Activated CD4-positive, alpha-beta T cell treated with anti-CD3 and anti-CD28 coated beads, Interleukin-2, amount 10 ng/mL, durations not matched to agents 7 days and 5 days (primary cell): ENCODE results near the gene CGNL1. TPM values are rescaled to one million over a fixed set of nuclear protein-coding genes. Genes with fewer than 3 reads are reported as not detected.

ENCODE experiments used
- CTCF ChIA-PET: fragments of 350-600 bp; sonication (Branson Sonifier 250); formaldehyde crosslinking; loops from one replicate; lab custom pipeline; 2021; ENCODE audit warnings: antibody characterized with exemption; lab: Charles Lee
- POLR2A ChIA-PET: fragments of 350-600 bp; sonication (Branson Sonifier 250); formaldehyde crosslinking; loops from one replicate; lab custom pipeline; 2021; ENCODE audit warnings: antibody characterized with exemption; lab: Charles Lee
- DNase-seq: peaks from one replicate; pipeline ENCODE4 v3.0.0-alpha.2; 2020
- H3K27ac Mint-ChIP-seq: one replicate; pipeline ENCODE4 v1.8.0; 2021; ENCODE audit warnings: mild to moderate bottlenecking, moderate library complexity, mixed read lengths
- H3K27me3 Mint-ChIP-seq: one replicate; pipeline ENCODE4 v1.8.0; 2021; ENCODE audit warnings: mixed read lengths
- H3K36me3 Mint-ChIP-seq: one replicate; pipeline ENCODE4 v1.8.0; 2021; ENCODE audit warnings: low read depth, mixed read lengths
- H3K4me1 Mint-ChIP-seq: one replicate; pipeline ENCODE4 v1.8.0; 2021; ENCODE audit warnings: mixed read lengths
- H3K4me3 Mint-ChIP-seq: one replicate; pipeline ENCODE4 v1.8.0; 2021; ENCODE audit warnings: mild to moderate bottlenecking, moderate library complexity, mixed read lengths
- H3K9me3 Mint-ChIP-seq: one replicate; pipeline ENCODE4 v1.8.0; 2021; ENCODE audit warnings: mixed read lengths
- total RNA-seq, 2 experiments: library from RNA; stranded (reverse); gene quantifications; one replicate each; pipeline ENCODE4 v1.2.3, GENCODE V29; 2021

CGNL1 gene
- total RNA-seq, 2 experiments from 2014 or later: not detected

DNA sequence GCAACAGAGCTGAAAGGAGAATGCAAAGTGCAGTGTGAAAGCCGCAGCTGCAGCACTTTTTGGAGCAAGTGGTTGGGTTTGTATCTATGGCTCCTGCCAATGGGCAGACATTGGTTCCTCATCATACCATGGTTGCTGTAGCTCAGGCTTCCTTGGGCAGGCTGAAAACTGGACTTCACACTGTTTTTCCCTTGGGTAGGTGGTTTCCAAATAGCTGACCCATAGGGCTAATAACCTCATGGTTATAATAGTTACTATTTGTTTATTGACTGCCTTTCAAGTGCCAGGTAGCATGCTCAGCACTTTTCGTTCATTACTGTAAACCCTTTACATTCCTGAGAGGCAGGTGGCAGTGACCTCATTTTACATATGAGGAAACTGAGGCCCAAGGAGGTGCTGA, 4.5 kb downstream of the CGNL1 start:
- Mint-ChIP-seq H3K4me1 (peaks cover 7% of the 10 kb centered on the region), H3K36me3 (peaks cover 2% of the 10 kb centered on the region), H3K4me3 (no peak overlapping the region), H3K9me3 (no peaks in the 10 kb centered on the region), H3K27ac (no peak overlapping the region), H3K27me3 (peaks cover 30% of the 10 kb centered on the region)
- ChIA-PET CTCF (no interaction called here), POLR2A (no interaction called here)
- DNase-seq: no peak

DNA sequence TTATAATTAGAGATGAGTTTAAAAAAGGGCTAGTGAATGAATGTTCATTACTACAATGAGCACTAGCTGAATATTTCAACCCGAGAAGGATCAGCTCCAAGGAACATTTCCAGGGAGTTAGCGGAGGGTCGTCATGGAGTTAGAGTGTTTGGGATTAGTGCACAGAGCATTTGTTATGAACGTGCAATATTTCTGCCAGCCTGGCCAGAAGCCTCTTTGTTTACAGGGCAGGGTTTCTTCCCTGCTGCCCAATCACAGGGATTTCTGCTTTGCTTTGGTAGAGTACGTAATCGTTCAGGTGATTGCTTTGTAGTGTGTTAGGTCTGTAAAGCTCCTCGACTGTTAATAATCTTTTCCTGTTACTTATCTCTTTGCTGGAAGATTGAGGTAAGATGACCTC, 5.9 kb downstream of the CGNL1 start:
- Mint-ChIP-seq H3K36me3 (no peaks in the 10 kb centered on the region), H3K27me3 (peaks cover 23% of the 10 kb centered on the region), H3K27ac (no peak overlapping the region), H3K4me3 (no peak overlapping the region), H3K4me1 (no peaks in the 10 kb centered on the region), H3K9me3 (no peaks in the 10 kb centered on the region)
- DNase-seq: no peak
- ChIA-PET CTCF (interaction anchor here (1.6 kb wide), 1 partner anchor 13 kb away, joined by 4 read pairs; no protein-coding TSS in a partner anchor), POLR2A (no interaction called here)

DNA sequence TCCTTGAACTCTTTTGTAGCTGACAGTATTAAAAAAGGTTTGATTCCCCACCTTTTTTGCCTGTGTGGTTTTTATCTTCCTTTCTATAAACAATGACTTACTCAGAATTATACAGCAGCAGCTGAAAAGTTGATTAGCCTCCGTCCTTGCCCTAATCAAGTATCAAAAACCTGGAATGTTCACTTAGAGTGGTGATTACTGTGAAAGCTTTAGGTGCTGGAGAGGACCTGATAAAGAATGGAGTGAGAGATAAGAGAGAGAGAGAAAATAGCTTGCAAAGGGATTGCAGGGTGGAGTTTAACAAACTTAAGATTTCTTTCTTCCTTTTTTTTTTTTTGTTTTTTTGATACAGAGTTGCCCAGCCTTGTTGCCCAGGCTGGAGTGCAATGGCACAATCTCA, 6.7 kb downstream of the CGNL1 start:
- no peak for DNase-seq
- Mint-ChIP-seq H3K9me3 (no peaks in the 10 kb centered on the region), H3K4me3 (no peak overlapping the region), H3K4me1 (no peaks in the 10 kb centered on the region), H3K36me3 (no peaks in the 10 kb centered on the region), H3K27ac (no peak overlapping the region), H3K27me3 (peaks cover 15% of the 10 kb centered on the region)
- POLR2A ChIA-PET: no interaction called here
- CTCF ChIA-PET: interaction anchor here (1.6 kb wide), 1 partner anchor 14 kb away, joined by 4 read pairs; no protein-coding TSS in a partner anchor

DNA sequence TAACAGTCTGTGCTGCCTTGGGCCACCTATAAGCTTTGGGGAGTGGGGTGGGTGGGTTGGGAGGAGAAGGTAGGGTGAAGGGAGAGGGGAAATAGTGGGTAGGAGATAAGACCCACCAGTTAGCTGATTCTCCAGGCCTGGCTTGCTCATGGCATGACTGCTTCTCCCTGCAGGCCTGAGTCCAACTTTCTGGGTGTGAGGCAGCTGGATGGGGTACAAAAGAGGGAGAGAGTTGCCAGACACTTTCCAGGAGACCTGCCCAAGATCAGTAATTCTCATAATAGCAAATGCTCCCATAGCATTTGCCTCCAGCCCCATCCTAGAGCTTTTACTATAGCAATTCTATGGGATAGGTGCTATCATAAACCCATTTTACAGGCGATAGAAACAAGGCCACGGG, 7.7 kb downstream of the CGNL1 start:
- no peaks in the 10 kb centered on the region for H3K9me3 Mint-ChIP-seq
- no peak overlapping the region for H3K27ac Mint-ChIP-seq
- DNase-seq: no peak
- POLR2A ChIA-PET: no interaction called here
- peaks cover 11% of the 10 kb centered on the region for H3K27me3 Mint-ChIP-seq
- no peaks in the 10 kb centered on the region for H3K36me3 Mint-ChIP-seq
- H3K4me1 Mint-ChIP-seq: no peaks in the 10 kb centered on the region
- CTCF ChIA-PET: no interaction called here
- H3K4me3 Mint-ChIP-seq: no peak overlapping the region

DNA sequence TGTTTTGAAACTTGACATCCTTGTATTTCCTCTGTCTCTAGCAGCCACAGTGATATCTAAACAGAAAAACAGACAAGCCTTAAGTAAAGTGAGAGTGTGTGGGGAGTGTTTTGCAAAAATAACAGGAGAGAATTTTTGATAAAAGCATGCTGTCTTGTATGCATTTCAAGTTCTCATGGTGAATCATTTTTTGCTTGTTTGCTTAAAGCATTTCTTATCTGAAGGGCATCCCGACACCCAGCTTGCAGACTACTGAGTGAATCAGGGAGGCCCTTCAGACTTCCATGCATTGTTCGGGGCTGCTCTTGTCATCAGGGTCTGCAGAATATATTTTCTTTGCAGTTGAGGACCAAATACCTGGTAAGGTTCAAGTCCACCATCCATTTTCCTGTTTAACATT, 8.5 kb downstream of the CGNL1 start:
- POLR2A ChIA-PET: no interaction called here
- H3K4me1 Mint-ChIP-seq: no peaks in the 10 kb centered on the region
- CTCF ChIA-PET: interaction anchor here (0.9 kb wide), 1 partner anchor 22 kb away, joined by 3 read pairs; no protein-coding TSS in a partner anchor

DNA sequence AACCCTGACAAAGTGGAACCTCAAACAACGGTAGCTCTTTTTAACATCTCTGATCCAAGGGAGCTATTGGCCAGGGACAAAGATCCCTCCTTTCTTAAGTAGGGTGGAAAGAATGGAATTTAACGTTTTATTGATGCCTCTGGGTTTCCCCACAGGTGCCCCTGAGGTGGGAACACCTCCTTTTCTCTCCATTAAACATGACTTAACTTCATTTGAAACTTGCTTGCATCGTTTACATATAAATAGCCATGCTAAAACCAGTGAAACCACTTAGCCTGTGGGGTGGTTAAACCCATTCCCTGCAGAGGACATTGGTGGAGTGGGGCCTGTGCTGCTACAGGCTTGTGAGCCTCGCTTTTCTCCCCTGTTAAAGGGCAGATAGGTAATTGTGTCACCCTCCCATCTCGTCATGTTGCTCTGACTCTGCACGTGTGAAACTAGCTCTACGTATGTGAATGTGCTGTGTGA, 9.7 kb downstream of the CGNL1 start:
- Mint-ChIP-seq H3K27me3 (peaks cover 5% of the 10 kb centered on the region), H3K36me3 (no peaks in the 10 kb centered on the region), H3K4me3 (no peak overlapping the region), H3K27ac (no peak overlapping the region), H3K9me3 (no peaks in the 10 kb centered on the region), H3K4me1 (no peaks in the 10 kb centered on the region)
- DNase-seq: no peak
- ChIA-PET POLR2A (no interaction called here), CTCF (interaction anchor here (0.9 kb wide), 1 partner anchor 23 kb away, joined by 3 read pairs; no protein-coding TSS in a partner anchor)

More for the DNA sequence above, 8.5 kb downstream of the CGNL1 start:
- Mint-ChIP-seq H3K4me3 (no peak overlapping the region), H3K36me3 (no peaks in the 10 kb centered on the region), H3K27ac (no peak overlapping the region), H3K9me3 (no peaks in the 10 kb centered on the region), H3K27me3 (peaks cover 5% of the 10 kb centered on the region)
- DNase-seq: no peak

DNA sequence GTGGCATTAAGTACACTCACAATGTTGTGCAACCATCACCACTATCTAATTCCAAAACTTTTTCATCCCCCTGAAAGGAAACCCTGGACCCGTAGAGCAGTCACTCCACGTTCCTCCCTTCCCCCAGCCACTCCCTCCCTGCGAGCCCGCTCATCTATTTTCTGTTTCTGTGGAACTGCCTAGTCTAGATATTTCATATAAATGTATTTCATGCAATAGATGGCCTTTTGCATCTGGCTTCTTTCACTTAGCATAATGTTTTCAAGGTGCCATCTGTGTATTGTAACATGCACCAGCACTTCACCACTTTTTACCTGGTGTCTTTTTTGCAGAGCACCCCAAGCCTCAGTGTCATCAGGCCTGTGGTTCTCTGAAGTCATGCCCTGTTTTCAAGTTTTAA, 10.7 kb downstream of the CGNL1 start:
- no peak overlapping the region for H3K27ac Mint-ChIP-seq
- POLR2A ChIA-PET: no interaction called here

DNA sequence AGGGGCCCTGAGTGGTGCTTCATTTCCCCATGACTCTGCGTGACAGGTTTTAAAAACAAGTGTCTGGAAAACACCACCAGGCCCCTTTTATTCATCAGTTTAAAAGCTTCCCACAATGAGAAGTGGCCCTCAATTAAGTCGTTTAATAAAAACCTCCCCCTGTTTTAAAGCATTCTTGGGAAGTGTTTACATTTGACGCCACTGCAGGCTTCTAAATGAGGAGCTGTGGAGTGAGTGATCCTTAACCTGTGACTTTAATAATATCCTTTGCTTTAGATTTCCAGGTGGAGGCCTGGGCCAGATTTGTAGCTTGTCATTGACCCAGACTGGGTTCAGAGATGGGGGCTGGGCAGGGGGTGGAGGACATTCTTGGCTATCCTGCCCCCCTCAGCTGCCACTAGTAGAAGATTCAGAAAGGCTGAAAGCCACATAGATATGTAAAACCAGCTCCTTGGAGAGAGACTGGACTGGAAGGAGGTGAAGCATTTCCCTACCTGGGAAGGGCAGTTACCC, 11.3 kb downstream of the CGNL1 start:
- no peaks in the 10 kb centered on the region for H3K9me3 Mint-ChIP-seq
- no peak overlapping the region for H3K27ac Mint-ChIP-seq
- ChIA-PET POLR2A (interaction anchor here (0.6 kb wide), 1 partner anchor 91 kb away, joined by 3 read pairs; no protein-coding TSS in a partner anchor), CTCF (interaction anchor here (0.6 kb wide), 1 partner anchor 24 kb away, joined by 3 read pairs; no protein-coding TSS in a partner anchor)
- H3K4me3 Mint-ChIP-seq: no peak overlapping the region
- no peaks in the 10 kb centered on the region for H3K4me1 Mint-ChIP-seq
- no peaks in the 10 kb centered on the region for H3K36me3 Mint-ChIP-seq
- DNase-seq: no peak
- H3K27me3 Mint-ChIP-seq: peaks cover 5% of the 10 kb centered on the region

More for the DNA sequence above, 10.7 kb downstream of the CGNL1 start:
- no peaks in the 10 kb centered on the region for H3K4me1 Mint-ChIP-seq
- H3K4me3 Mint-ChIP-seq: no peak overlapping the region
- CTCF ChIA-PET: no interaction called here
- no peak for DNase-seq
- H3K9me3 Mint-ChIP-seq: no peaks in the 10 kb centered on the region
- H3K36me3 Mint-ChIP-seq: no peaks in the 10 kb centered on the region
- H3K27me3 Mint-ChIP-seq: peaks cover 5% of the 10 kb centered on the region

DNA sequence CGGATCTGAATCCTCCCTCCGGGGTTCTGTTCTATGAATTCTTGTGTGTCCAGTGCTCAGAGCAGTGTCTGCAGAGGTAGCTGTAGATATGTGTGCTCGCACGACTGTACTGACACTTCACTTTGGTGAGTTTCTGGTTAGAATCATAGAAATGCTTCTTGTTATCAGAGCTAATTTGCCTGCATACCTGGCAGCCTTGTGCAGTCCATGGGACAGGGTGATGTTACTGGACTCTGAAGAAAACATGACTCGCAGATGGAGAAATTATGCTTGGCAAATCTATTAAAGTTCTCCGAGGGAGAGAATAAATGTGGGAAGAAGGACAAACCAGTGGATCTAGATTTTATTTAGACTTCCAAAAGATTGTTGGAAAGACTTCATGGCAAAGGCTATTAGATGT, 12.2 kb downstream of the CGNL1 start:
- H3K9me3 Mint-ChIP-seq: no peaks in the 10 kb centered on the region
- no peak overlapping the region for H3K4me3 Mint-ChIP-seq
- ChIA-PET POLR2A (no interaction called here), CTCF (no interaction called here)
- no peak overlapping the region for H3K27ac Mint-ChIP-seq
- no peaks in the 10 kb centered on the region for H3K4me1 Mint-ChIP-seq
- H3K27me3 Mint-ChIP-seq: peaks cover 5% of the 10 kb centered on the region
- H3K36me3 Mint-ChIP-seq: no peaks in the 10 kb centered on the region
- DNase-seq: no peak

DNA sequence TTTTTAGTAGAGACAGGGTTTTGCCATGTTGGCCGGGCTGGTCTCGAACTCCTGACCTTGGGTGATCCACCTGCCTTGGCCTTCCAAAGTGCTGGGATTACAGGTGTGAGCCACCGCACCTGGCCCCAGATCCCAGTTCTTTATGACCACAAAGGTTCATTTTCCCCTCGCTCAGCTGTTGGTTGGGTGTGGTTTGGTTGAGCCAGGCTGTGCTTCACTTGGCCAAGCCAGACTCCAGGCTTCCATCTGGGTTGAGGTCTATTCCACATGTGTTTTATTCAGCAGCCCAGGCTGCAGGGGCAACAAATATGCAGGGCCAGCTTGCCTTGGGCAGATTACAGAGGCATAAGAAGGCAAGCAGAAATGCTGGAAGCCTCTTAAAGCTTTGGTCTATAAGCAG, 13.7 kb downstream of the CGNL1 start:
- no peak for DNase-seq
- H3K27ac Mint-ChIP-seq: no peak overlapping the region
- ChIA-PET CTCF (no interaction called here), POLR2A (no interaction called here)
- H3K4me1 Mint-ChIP-seq: no peaks in the 10 kb centered on the region
- H3K4me3 Mint-ChIP-seq: no peak overlapping the region
- no peaks in the 10 kb centered on the region for H3K36me3 Mint-ChIP-seq
- H3K27me3 Mint-ChIP-seq: peaks cover 5% of the 10 kb centered on the region
- H3K9me3 Mint-ChIP-seq: no peaks in the 10 kb centered on the region

DNA sequence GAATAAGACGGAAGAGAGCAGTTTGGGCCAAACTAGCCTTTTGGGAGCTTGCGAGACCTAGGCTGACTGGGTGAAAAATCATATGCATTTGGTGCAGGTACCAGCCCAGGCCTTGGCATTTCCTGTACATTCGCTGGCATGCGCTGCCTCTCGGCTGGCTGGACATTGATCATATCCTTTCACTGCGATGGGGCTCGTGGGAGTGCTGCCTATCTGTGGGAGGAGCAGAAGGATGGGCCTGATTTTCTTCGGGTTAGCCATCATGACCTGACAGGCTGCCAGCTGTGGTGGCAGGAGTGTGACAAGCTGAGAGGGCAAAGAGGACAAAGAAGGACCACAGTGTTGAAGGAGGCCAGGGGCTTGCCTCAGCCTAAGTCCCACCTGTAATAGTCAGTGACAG, 14.3 kb downstream of the CGNL1 start:
- Mint-ChIP-seq H3K27ac (no peak overlapping the region), H3K4me3 (no peak overlapping the region), H3K4me1 (no peaks in the 10 kb centered on the region), H3K36me3 (no peaks in the 10 kb centered on the region), H3K27me3 (peaks cover 5% of the 10 kb centered on the region), H3K9me3 (no peaks in the 10 kb centered on the region)
- DNase-seq: no peak
- ChIA-PET POLR2A (no interaction called here), CTCF (no interaction called here)

DNA sequence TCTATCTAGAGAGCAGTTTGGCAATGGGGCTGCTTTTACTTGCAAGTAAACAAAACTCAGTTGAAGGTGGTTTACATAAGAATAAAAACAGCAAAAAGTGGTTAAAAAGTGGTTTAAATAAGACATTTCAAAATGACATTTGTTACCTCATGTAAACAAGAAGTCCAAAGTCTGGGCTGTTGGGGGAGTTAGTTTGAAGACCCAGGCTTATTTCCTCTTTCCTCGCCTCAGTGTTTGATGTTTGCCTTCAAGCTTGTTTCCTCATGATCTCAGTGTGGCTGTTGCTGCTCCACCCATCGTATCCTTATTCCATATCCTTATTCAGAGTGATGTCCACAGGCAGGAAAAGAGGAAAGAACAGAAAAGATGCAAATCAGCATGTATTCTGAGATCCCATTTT, 15.2 kb downstream of the CGNL1 start:
- peaks cover 5% of the 10 kb centered on the region for H3K27me3 Mint-ChIP-seq

DNA sequence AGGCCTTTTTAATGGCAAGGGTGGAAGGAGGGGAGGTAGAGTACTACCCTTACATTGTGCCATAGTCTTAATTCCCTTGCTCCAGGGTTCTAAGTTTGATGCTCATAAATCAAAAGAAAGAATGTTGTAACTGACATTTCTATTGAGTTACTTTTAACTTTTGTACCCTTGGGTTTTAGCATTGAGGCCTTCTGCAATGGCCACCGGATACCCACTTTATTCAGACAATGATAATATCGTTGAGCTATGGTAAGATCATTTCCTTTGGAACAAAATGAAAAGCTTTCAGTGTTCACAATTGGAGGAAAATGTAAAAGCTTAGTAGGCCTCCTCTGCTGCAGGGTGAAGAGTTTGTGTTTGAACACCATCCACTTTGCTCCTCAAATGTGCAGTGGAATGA, 16.8 kb downstream of the CGNL1 start:
- H3K27ac Mint-ChIP-seq: no peak overlapping the region
- no peaks in the 10 kb centered on the region for H3K4me1 Mint-ChIP-seq
- DNase-seq: no peak
- ChIA-PET CTCF (no interaction called here), POLR2A (no interaction called here)
- no peaks in the 10 kb centered on the region for H3K36me3 Mint-ChIP-seq
- no peak overlapping the region for H3K4me3 Mint-ChIP-seq
- H3K9me3 Mint-ChIP-seq: no peaks in the 10 kb centered on the region
- H3K27me3 Mint-ChIP-seq: peaks cover 5% of the 10 kb centered on the region

More for the DNA sequence above, 15.2 kb downstream of the CGNL1 start:
- Mint-ChIP-seq H3K4me1 (no peaks in the 10 kb centered on the region), H3K4me3 (no peak overlapping the region), H3K27ac (no peak overlapping the region), H3K9me3 (no peaks in the 10 kb centered on the region), H3K36me3 (no peaks in the 10 kb centered on the region)
- CTCF ChIA-PET: no interaction called here
- POLR2A ChIA-PET: no interaction called here
- no peak for DNase-seq

DNA sequence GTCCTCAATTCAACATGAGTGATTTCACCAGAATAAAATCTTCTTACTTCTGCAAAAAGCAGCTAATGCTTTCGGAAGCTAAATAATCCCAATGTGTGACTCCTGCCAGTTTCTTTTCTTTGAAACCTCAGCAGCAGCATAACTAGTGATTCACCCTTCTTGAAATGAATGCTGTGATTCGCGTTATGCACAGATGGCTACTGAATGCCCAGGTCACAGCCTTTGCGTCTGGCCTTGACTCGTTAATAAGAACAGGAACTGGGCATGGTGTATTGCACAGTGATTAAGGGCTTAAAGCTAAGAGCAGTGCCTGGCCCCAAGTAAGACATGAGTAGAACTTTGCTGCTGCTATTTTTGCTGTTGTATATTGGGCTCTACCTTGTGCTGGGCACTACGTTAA, 19.0 kb downstream of the CGNL1 start:
- Mint-ChIP-seq H3K27ac (no peak overlapping the region), H3K9me3 (no peaks in the 10 kb centered on the region), H3K27me3 (peaks cover 8% of the 10 kb centered on the region), H3K4me3 (no peak overlapping the region), H3K36me3 (no peaks in the 10 kb centered on the region), H3K4me1 (no peaks in the 10 kb centered on the region)
- ChIA-PET CTCF (no interaction called here), POLR2A (no interaction called here)
- no peak for DNase-seq
